IPS-NIHi11 (cell line): ENCODE data around the gene PHF20.
A peak's percentile ranks its signal among the peaks of the same experiment; 100 is the strongest.
"Not testable (repeated sequence)": the region's sequence is repeated elsewhere in the genome, so short reads cannot be mapped to it uniquely, and the experiment has no call there.

Experiments
- DNase-seq: peaks from one replicate; pipeline ENCODE4 v3.0.0; 2012; ENCODE audit warnings: mixed read lengths, low spot score

The PHF20 gene

DNA sequence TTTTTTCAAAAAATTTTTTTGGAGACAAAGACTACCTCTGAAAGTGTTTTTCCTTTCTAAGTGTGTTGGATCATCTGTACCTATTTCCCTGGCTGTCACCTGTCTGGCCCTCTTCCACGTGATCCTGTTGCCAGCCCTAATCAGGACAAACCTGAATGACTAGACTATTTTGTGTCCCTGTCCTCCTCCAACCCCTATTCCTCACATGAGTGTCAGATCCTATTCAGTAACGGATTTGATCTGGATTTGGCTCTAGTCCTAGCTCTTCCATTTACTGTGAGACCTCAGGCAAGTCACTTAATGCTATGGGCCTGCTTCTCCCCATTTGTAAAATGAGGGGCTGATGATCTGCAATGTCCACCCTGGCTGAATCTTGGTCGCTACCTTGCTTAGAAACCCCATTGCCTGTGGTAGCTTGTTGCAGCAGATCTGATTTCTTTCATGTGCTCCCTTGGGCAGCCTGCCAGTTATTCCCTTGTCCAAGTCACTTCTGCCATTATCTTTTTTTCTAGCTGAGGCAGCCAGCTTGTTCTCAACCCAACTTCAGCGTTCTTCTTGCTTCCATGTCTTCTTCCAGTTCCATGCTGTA lies 4.8 kb downstream of the PHF20 start:
- DNase-seq, result no peak

DNA sequence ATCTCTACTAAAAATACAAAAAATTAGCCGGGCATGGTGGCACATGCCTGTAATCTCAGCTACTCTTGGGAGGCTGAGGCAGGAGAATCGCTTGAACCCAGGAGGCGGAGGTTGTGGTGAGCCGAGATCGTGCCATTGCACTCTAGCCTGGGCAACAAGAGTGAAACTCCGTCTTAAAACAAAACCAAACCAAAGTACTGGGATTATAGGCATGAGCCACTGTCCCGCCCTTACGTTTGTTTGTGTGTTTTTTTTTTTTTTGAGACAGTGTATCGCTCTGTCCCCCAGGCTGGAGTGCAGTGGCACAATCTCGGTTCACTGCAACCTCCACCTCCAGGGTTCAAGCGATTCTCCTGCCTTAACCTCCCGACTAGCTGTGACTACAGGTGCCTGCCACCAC lies 12.0 kb downstream of the PHF20 start:
- not testable (repeated sequence) for DNase-seq

- DNase-seq, result not testable (repeated sequence)
Measured at GRCh38 chr20:35785541-35785940, 13.7 kb downstream of the PHF20 start.

DNA sequence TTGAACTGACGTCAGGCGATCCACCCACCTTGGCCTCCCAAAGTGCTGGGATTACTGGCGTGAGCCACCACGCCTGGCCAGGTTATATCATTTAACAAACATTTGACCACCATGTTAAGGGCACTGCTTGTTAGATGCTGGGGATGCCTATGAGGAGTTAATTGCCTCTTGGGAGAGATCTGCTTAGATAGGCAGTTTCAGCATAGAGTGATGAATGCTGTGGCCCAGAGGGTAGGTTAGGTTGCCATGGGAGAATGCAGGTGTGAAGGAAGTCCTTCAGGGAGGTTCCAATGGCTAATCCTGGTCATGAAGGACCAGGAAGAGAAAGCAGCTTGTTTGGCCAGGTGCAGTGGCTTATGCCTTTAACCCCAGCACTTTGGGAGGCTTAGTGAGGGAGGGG lies 17.0 kb downstream of the PHF20 start:
- DNase-seq, result no peak

DNA sequence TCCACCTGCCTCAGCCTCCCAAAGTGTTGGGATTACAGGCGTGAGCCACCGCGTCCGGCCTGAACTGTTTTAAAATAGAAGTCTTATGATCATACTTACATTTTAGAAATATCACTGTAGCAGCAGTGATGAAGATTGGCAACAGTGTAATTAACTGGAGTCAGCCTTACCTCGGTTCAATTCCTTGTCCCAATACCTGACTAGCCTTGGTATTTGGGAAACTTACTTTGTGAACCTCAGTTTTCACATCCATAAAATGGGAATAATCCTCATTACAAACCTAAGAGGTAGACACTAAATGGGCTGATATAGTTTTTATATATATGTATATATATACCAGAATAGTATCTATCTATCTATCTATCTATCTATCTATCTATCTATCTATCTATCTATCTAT lies 19.3 kb downstream of the PHF20 start:
- no peak for DNase-seq

DNA sequence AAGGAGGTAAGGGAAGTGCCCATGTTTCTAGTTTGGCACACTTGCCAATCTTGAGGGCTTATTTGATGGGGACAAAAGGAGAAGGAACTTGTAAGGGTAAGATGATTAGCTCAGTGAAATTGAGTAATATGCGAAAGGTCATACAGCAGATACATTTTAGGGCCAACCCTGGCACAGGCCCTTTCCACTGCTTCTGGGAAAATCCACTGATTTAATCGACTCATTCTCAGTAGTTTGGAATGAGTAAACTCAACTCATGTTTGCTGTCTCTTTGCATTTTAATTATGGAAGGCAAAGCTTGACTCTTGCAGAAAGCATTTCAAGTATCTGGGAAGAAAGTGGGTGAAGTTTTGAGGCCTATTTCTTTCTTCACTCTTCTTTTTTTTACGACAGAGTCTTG lies 20.0 kb downstream of the PHF20 start:
- DNase-seq, result no peak

DNA sequence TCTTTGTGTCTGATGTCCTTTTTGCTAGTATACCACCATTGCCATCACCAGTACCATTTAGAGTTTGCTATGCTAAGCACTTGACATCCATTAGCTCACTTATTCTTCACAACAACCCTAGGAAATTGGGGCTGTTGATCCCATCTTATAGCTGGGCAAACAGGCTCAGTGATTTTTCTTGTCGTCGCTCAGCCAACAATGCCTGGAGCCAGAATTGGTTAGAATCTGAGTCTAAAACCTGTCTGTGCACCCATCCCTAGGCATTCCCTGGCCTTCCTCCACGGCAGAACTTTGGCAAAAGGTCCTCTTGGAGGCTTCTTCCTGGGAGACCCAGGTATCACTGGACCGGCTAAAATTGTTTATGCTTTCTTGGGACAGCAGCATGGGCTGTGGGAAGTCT lies 20.9 kb downstream of the PHF20 start:
- DNase-seq, result no peak

GRCh38 chr20:35796571-35796970 lies 24.8 kb downstream of the PHF20 start:
- DNase-seq, result no peak

DNA sequence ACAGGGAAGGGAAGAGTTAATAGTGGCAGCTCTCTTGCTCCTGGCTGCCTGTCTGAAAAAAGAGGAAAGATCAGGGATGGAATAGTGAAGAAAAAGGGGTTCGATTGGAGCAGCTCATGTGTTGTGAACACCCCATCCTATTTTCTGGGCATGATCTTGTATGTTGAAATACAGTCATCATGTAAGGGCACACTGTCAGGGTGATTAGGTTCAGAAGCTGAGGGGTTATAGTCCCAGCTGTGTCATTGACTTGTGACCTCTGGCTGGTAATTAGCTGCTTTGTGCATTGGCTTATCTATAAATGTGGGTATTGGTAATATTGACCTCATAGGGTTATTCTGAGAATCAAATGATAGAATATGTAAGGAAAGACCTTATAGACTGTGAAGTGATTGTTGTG lies 30.1 kb downstream of the PHF20 start:
- no peak for DNase-seq

DNA sequence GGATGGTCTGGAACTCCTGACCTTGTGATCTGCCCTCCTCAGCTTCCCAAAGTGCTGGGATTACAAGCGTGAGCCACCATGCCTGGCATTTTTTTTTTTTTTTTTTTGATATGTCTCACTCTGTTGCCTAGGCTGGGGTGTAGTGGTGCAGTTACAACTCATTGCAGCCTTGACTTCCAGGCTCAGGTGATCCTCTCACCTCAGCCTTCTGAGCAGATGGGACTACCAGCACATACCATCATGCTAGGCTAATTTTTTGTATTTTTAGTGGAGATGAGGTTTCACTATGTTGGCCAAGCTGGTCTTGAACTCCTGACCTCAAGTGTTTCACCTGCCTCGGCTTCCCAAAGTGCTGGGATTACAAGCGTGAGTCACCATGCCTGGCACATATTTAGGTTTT lies 34.3 kb downstream of the PHF20 start:
- DNase-seq, result no peak

DNA sequence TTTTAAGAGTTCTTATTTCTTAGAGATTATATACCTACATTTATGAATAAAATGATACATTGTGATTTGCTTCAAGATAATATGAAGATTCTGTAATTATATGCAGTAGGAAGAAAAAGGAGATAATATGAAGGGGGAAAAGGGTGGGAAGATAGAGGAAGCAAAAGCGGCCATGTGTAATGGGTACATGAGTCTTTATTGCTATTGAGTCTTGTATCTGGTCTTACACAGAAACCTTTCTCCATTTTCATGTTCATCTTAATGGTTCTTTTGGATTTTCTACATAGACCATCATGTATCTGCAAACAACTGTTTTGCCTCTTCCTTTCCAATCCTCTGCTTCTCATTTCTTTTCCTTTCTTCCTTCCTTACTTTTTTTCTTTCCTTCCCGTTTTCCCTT lies 36.1 kb downstream of the PHF20 start:
- DNase-seq, result no peak

GRCh38 chr20:35820715-35821114 lies 48.9 kb downstream of the PHF20 start:
- no peak for DNase-seq

DNA sequence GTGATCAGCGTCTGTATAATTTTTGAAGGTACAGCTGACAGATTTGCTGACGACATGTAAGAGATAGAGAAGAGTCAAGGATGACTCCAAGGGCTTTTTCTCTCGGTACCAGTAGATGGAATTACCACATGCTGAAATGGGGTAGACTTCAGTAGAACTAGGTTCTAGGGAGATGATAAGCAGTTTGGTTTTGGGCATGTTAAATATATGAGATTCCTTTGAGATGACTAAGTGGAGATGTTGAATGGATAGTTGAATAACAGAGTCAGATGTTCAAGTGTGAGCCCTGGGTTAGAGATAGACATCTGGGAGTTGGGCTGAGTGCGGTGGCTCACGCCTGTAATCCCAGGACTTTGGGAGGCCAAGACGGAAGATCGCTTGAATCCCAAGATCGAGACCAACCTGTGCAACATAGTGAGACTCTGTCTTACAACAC lies 50.0 kb downstream of the PHF20 start:
- DNase-seq, result no peak

DNA sequence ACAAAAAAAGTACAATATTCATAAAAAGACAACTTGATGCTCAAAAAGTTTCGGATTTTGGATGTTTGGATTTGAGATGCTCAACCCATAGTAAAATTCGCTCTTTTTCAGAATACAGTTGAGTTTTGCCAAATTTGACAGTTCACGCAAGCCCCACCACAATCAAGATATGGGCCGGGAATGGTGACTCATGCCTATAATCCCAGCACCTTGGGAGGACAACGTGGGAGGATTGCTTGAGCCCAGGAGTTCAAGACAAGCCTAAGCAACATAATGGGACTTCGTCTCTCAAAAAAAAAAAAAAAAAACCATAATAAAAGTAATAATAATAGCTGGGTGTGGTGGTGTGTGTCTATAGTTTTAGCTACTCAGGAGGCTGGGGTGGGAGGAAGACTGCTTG lies 51.3 kb downstream of the PHF20 start:
- DNase-seq, result no peak

DNA sequence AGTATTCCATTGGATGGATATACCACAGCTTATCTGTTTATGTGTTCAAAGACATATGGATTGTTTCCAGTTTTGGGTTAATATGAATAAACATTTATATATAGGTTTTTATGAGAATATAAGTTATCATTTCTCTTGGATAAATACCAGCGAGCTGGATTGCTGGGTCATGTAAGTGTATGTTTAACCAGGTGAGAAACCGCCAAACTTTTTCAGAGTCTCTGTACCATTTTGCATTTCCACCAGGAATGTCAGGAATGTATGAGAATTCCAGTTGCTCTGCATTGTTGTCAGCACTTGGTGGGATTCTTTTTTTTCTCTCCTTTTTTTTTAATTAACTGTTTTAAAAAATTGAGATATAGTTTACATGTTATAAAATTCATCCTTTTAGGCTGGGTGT lies 52.1 kb downstream of the PHF20 start:
- DNase-seq, result no peak

- DNase-seq, result no peak
Measured at GRCh38 chr20:35826397-35826998, 54.7 kb downstream of the PHF20 start.

- no peak for DNase-seq
Measured at GRCh38 chr20:35828434-35828833, 56.6 kb downstream of the PHF20 start.

DNA sequence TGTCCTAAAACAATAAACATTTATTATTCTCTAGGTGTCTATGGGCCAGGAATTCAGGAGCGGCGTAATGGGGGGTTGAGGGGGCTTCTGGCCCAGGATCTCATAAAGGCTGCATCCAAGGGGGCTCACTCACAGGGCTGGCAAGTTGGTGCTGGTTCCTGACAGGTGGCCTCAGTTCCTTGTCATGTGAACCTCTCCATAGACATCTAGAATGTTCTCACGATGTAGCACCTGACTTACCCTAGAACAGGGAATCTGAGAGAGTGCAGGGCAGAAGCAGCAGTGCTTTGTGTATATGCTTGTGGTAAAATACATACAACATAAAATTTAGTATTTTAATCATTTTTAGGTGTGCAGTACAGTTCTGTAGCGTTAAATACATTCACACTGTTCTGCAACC lies 57.1 kb downstream of the PHF20 start:
- DNase-seq, result no peak

- no peak for DNase-seq
Measured at GRCh38 chr20:35830264-35830663, 58.4 kb downstream of the PHF20 start.

GRCh38 chr20:35831029-35831428 lies 59.2 kb downstream of the PHF20 start:
- no peak for DNase-seq

- DNase-seq, result no peak
Measured at GRCh38 chr20:35831971-35832370, 60.2 kb downstream of the PHF20 start.

DNA sequence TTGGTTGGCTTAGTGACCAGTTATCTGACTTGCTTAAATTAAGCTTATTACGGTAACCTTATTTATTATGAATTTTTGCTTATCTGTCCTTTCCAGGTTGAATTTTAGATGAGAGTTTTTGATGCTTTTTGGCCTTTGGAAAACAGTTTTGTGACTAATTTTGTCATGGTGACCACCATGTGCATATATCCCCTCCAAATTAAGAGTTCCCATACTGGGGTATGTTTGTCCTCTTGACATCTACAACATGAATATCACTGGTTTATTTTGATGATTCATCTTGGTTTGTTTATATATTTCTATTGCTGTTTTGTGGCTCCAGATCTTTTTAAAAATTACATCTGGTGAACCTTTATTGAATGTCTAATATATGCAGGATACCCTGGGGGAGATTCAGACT lies 61.4 kb downstream of the PHF20 start:
- no peak for DNase-seq

DNA sequence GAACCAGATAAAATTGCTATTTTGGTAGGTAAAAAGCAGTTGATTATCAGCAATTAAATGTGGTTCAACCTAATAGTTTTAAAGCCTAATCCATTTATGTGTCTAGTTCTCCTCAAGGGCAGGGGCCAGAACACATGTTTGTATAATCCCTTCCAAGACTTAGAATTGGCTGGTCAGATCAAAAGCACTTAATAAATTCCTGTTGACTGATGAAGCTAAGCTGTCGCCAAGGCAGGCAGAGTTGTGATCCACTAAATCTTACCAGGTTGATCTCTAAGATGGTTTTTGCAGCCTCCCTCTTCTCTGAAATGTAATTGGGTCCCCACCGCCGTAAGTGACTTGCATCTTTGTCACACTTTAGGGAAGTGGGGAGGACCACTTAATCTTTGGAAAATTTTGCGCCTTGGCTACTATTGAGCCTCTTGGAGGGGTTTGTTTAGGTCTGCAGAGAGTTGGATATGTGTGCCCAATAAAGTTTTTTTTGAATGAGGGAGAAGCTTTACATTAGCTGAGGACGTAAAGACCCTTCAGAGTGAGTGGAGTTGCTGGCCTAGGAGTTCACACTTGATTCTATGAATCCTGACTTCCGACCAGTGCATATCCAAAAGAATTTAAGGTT lies 65.9 kb downstream of the PHF20 start:
- DNase-seq, result no peak

DNA sequence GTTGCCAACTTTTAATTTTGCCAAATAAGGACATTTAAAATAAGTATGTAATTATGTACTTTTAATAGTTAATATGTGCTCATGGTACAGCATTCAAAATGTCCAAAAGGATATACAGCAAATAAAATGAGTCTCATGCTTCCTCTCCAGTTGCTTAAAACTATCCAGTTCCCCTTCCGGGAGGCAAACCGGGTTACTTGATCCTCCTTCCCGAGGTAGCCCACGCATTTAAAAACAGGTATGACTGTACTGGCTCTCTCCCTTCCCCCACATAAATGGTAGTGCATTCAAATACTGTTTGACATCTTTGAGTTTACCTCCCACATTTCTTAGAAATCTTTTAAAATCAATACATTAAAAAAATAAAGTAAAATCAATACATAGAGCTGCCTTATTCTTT lies 66.4 kb downstream of the PHF20 start:
- peak; percentile 23 for DNase-seq
